Erythroblast (primary cell): Measurements from ENCODE around the gene NANOG.
"Not testable (repeated sequence)": the region's sequence is repeated elsewhere in the genome, so short reads cannot be mapped to it uniquely, and the experiment has no call there.

ENCODE experiments used
- DNase-seq, 2 experiments: peaks; one replicate each; lab custom pipeline; 2025; lab: John Stamatoyannopoulos, UW
- GATA1 ChIP-seq: IDR thresholded peaks from 2 replicates; pipeline ENCODE4 v1.6.1; 2011; ENCODE audit warnings: low read depth, mild to moderate bottlenecking, control low read depth, low read length, moderate library complexity
- POLR2A ChIP-seq: IDR thresholded peaks from 2 replicates; pipeline ENCODE4 v1.6.1; 2011; ENCODE audit warnings: mild to moderate bottlenecking, low read length

Gene NANOG

DNA sequence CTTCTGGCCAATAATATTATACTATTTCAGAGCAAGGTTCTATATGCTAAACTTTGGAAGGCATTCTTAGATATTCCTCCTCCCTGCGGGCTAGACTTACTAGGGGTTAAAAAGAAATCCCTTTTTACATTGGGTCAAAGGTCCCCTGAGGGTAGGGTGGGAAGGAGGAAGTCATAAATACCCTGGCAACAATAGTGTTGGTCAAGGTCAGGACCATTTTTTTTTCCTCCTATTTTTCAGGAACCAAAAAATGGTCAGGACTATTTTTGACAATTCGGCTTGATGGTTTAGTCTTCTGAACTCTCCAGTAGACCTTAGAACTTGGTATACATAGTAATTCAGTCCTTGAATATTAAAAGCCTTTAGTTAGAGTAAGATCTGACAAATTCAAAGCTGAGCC lies 4.5 kb upstream of the NANOG start:
- TF ChIP-seq POLR2A = no peak
- no peak for TF ChIP-seq GATA1
- no peak for DNase-seq

DNA sequence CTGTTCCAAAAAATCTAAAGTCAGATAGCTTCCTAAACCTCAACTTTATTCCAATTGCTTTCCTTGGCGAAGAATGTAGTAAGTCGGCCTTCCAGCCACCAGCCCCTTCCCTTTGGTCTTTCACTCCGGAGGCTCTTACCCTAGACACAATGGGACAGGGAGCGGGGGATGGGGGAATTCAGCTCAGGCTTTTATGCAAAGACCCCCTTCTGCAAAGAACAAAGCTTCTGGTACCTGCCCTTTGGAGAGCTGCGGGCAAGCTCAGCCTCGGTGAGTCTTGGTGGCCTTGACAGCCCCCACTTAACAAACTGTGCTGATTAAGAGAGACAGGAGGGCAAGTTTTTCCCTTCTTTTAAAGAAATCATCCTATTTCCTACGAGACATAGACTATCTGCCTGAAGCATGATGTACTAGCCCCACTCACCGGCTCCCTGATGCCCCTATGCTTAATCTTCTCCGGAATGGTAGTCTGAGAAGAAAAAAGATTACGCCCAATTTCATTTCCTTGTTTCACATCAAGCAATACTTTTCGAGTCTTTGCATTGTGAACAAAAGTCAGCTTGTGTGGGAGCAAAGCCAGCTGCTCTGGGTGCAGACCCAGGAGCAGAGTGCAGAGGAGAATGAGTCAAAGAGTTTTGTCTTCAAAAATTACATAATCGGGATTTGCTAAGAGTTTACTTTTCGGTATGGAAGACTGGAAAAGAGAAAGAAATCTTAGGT lies 1.5 kb upstream of the NANOG start:
- TF ChIP-seq GATA1 = no peak
- no peak for TF ChIP-seq POLR2A
- DNase-seq = no peak

DNA sequence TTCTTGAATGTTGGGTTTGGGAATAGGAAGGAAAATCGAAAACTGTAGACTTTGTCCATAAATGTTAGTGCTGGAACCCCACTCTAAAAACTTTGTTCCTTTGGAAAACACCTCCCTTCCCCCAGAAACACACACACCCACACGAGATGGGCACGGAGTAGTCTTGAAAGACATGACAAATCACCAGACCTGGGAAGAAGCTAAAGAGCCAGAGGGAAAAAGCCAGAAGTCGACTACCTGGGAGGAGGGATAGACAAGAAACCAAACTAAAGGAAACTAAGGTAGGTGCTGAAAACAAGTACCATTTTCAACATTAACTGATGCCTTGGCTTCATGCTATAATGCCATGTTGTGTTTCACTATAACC lies 925 bp upstream of the NANOG start:
- no peak for TF ChIP-seq POLR2A
- no peak for TF ChIP-seq GATA1
- no peak for DNase-seq

DNA sequence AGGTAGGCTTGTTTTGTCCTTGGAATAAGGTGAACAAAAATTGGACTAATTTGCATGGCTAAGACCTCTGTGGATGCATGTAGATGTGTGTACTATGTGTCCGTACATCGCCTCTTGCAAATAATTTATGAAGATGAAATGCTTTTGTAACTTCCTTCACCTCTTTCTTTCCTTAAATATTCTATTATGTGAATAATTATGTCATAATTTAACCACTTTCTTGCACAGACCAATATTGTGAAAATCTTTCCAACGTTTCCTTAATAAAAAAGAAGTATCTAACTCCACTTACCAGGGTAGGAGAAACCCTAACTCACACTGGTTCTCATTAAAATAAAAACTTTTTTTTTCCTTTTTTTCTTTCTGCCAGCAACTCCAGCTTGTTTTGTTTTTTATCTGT lies 4.0 kb downstream of the NANOG start:
- no peak for DNase-seq
- TF ChIP-seq GATA1 = no peak
- no peak for TF ChIP-seq POLR2A

DNA sequence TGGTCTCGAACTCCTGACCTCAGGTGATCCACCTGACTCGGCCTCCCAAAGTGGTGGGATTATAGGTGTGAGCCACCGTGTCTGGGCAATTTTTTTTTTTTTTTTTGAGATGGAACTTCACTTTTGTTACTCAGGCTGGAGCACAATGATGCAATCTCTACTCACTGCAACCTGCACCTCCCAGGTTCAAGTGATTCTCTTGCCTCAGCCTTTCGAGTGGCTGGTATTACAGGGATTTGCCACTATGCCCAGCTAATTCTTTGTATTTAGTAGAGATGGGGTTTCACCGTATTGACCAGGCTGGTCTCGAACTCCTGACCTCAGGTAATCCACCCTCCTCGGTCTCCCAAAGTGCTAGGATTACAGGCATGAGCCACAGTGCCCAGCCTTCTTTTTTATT lies 8.1 kb downstream of the NANOG start:
- DNase-seq = not testable (repeated sequence)

DNA sequence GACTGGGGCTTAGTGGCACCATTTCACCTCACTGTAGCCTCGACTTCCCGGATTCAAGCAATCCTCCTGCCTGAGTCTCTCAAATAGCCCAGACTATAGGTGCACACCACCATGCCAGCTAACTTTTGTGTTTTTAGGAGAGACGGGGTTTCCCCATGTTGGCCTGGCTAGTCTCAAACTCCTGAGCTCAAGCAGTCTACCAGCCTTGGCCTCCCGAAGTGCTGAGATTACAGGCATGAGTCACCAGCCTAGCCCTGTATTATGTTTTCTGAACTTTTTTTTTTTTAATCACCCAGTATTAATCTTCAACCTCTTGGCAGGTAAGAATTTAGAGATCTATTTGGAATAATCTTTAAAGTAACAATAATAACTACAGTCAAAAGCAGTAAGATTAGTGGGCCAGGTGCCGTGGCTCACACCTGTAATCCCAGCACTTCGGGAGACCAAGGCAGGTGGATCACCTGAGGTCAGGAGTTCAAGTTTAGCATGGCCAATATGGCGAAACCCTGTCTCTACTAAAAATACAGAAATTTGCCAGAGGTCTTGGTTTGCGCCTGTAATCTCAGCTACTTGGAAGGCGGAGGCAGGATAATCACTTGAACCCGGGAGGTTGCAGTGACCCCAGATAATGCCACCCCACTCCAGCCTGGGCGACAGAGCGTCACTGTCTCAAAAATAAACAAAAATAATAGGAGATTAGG lies 8.6 kb downstream of the NANOG start:
- no peak for TF ChIP-seq POLR2A
- no peak for TF ChIP-seq GATA1
- no peak for DNase-seq

DNA sequence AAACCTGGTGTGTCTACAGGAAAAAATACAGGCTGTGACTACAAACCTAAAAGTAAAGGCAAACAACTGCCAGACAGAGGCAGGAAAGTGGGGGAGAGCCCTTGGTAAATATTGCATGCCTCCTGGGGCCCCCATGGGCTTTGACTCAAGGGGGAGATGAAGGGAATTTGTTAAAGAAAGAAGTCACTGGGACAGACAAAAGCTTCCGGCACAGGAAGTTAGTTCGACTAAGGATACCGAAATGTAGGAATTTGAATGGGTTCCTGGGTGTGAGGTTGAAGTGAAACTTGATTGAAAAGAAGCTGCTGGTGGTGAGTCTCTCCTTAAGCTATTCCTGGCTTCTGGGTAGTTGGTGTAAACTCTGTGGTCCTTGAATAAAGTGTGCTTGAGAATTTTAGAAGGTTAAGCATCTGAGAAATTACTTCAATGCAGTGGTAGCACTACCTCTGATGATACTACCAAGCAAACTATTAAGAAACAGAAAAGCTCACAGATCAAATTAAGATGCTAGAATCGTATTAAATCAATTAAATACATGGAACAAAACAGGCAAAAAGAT lies 9.6 kb downstream of the NANOG start:
- DNase-seq = not testable (repeated sequence)

DNA sequence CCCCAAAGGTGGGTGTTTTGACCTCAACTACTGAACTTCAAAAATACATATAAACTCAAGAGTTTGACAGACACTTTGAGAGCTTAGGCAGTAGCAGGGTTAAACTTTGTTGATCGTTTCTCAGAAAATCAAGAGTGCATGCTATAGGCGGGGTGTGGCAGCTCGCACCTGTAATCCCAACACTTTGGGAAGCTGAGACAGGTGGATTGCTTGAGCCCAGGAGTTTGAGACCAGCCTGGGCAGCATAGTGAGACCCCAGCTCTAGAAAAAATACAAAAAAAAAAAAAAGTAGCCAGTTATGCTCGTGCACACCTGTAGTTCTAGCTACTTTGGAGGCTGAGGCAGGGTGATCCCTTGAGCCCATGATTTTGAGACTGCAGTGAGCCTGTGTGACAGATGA lies 12.3 kb downstream of the NANOG start:
- no peak for DNase-seq
- TF ChIP-seq POLR2A (no peak), GATA1 (no peak)

DNA sequence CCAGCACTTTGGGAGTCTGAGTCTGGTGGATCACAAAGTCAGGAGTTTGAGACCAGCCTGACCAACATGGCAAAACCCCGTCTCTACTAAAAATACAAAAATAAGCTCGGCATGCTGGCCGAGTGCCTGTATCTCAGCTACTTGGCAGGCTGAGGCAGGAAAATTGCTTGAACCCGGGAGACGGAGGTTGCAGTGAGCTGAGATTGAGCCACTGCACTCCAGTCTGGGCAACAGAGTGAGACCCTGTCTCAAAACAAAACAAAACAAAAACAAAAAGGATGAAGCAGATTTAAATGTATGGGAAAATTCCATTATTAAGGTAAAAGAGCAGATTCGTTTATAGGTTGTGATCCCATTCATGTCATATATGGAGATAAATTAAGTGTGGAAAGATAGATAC lies 17.1 kb downstream of the NANOG start:
- not testable (repeated sequence) for DNase-seq

DNA sequence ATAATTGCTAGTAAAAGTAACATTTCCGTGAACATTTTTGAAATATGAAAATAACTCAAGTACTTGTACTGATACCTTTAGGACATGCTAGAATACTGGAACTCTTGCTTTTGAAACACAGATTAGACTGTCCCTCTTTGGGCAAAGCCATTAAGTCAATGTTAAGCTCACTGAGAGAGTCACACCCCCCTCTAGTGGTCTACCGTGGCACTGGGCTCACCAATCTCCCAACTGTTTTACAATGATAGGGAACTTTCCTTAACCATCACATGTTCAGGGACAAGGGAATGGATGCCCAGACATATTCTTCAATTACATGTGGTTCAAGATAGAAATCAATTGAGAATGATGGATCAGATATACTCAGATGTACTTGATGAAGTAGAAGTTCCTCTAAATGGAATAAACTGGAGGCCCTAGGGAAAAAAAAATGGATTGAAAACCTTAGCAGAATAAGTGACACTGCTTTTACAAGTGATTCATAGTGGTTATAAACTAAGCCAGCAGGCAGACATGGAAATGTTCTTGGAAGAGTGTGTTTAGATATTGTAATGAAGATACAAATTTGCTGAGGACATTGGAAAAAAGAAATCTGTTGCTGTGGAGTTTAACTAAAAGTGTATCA lies 17.8 kb downstream of the NANOG start:
- TF ChIP-seq POLR2A = no peak
- no peak for TF ChIP-seq GATA1
- peak; percentile 68 to 77 for DNase-seq

DNA sequence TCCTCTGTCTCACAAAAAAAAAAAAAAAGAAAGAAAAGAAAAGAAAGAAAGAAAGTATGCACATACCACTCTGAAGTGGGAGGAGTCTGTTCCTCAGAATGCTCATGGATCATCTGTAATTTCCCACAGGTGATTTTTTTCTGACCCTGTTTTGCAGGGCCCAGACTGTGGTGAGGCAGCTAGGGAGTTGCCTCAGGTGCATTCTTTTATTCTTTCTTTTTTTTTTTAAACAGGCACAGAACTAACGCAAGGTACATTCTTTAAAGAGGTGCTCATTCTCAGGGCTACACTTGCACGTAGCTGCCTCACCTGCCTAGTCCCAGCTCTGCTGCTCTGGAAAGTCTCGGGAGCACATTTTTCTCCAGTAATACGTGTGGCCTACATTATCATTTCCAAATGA lies 36.6 kb downstream of the NANOG start:
- DNase-seq = not testable (repeated sequence)

DNA sequence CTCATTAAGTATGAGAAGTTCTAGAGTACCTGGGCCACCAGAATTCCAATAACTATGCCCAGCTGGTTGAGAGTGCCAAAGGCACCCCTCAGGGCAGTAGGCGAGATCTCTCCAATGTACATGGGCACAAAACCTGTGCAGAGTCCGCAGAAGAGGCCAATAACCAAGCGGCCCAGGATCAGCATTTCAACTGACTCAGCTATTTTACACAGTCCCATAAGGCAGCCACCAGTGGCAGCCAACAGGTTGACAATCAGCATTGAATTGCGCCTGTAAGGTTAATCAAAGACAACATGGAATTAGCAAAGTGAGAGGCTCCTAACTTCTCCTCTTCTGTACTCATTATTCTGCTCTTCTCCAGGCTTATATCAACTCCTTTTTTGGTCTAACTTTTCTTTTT lies 40.5 kb downstream of the NANOG start:
- DNase-seq = not testable (repeated sequence)

DNA sequence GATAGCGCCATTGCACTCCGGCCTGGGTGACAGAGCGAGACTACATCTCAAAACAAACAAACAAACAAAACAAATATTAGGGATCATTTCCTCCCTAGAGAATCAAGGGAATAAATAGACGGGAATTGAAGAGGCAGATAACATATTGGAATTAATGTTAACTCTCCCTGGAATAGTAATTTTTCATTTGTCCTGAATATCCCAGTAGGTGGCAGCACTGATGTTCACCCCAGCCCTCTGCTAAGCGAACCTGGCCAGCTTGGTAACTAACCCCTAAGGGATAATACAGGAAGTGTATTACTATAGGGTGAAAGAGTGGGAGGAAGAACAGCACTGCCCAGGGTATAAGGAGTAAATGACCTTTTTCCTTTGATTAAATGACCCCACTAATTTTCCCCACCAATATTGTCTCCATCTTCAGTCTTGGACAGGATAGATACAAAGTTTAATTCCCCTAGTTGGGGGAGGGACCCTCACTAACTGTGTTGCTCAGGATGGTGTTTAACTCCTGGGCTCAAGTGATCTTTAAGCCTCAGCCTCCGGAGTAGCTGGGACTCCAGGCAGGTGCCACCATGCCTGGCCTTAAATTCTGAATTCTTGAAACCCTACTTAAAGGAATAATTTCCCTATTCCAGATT lies 43.0 kb downstream of the NANOG start:
- peak; percentile 70 to 73 for DNase-seq
- TF ChIP-seq GATA1 (no peak), POLR2A (no peak)

DNA sequence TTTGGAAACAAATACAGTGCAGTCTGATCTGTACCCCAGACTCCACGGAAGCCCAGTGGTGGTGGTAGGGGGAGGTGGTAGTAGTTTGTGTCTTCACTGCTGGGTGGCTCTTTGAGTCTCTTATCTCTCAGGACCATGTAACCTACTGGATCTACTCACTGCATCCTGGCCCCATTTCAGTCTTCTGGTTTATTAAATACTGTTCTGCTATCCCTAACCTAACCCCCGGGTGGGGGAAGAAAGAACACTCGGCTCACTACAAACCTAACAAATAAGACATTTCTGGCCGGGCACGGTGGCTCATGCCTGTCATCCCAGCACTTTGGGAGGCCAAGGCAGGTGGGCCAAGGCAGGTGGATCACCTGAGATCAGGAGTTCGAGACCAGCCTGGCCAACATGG lies 44.0 kb downstream of the NANOG start:
- DNase-seq = peak; percentile 50 to 74

DNA sequence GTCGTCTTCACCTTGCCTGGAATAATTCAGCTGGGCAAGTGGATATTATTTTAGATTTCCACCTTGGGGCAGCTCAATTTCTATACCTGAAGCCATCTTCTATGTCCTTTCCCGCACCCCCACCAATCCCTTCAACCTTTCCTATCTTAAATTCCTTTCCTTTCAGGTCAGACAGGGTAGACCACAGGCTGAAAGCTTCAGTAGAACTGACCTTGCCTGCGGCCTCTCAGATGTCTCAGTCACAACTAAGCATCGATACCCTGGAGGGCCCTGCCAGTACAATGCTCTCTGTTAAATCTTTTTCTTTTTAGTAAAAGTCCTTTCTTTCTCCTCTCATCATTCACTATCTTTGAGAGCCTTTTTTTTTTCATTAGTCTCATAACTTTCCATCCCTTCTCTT lies 44.6 kb downstream of the NANOG start:
- DNase-seq = no peak
- TF ChIP-seq POLR2A (no peak), GATA1 (no peak)

DNA sequence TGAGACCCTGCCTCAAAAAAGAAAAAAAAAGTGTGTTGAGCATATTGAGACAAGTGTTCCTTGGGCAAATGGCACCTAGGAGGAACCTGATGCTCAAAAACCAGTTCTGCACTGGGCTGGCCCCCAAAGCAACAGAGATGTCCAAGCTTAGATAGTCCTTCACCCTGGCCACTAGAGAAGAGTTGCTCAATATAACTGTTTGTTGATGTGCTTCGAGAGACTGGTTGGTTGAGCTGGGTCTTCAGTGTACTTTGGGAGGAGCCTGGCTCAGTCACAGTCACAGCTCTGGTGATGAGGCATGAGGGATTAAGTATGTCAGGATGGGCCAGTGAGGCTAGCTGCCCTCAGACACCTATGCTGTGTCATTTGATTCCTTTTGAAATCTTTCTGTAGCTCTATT lies 45.5 kb downstream of the NANOG start:
- TF ChIP-seq POLR2A (no peak), GATA1 (no peak)

More for the DNA sequence above, 45.5 kb downstream of the NANOG start:
- no peak for DNase-seq
